Suprapubic skin (tissue), 4 donors: ENCODE data around the gene EPHA4. TPM values are rescaled to one million over a fixed set of nuclear protein-coding genes. Genes with fewer than 3 reads are reported as not detected.

Source experiments
- DNase-seq, 2 donors: peaks; one replicate each; pipeline ENCODE4 v3.0.0-alpha.2; 2019; ENCODE audit warnings: low spot score in 2 of 2
- H3K27ac ChIP-seq: fragments of 200-600 bp; sonication (generic); one replicate; pipeline ENCODE4 v1.5.1; 2019
- H3K27me3 ChIP-seq: fragments of 200-600 bp; sonication (generic); one replicate; pipeline ENCODE4 v1.5.1; 2019
- H3K36me3 ChIP-seq: fragments of 200-600 bp; sonication (generic); one replicate; pipeline ENCODE4 v1.5.1; 2019
- H3K4me1 ChIP-seq: fragments of 200-600 bp; sonication (generic); one replicate; pipeline ENCODE4 v1.5.1; 2019
- H3K4me3 ChIP-seq: fragments of 200-600 bp; sonication (generic); one replicate; pipeline ENCODE4 v1.5.1; 2019; ENCODE audit warnings: mild to moderate bottlenecking
- H3K9me3 ChIP-seq: fragments of 200-600 bp; sonication (generic); one replicate; pipeline ENCODE4 v1.5.1; 2019
- CTCF ChIP-seq, 2 donors: fragments of 200-600 bp in 1 of 2; fragments of 450-650 bp in 1 of 2; sonication (generic) in 1 of 2; IDR thresholded peaks; one replicate each; pipeline ENCODE4 v1.5.1; 2016 to 2019; ENCODE audit warnings: antibody characterized with exemption in 2 of 2, mild to moderate bottlenecking in 1 of 2, moderate library complexity in 1 of 2
- EP300 ChIP-seq: sonication (generic); formaldehyde crosslinking; IDR thresholded peaks from one replicate; pipeline ENCODE4 v1.6.1; 2017; ENCODE audit warnings: antibody characterized with exemption
- POLR2A ChIP-seq, 2 donors: fragments of 450-650 bp; IDR thresholded peaks; one replicate each; pipeline ENCODE4 v1.6.1; 2017; ENCODE audit warnings: antibody characterized with exemption in 2 of 2, mild to moderate bottlenecking in 2 of 2, moderate library complexity in 2 of 2
- POLR2AphosphoS5 ChIP-seq, 3 donors: sonication (generic); formaldehyde crosslinking; IDR thresholded peaks; one replicate each; pipeline ENCODE4 v1.6.1; 2017; ENCODE audit warnings: antibody characterized with exemption in 3 of 3
- WGBS: methylation state at CpG from one replicate; pipeline ENCODE4 v1.1.5; 2018; 5-methylcytosine and 5-hydroxymethylcytosine counted together
- total RNA-seq, 4 donors: library from RNA; depleted of rRNA; stranded (reverse); fragments of >200 nt; gene quantifications; one replicate each; pipeline ENCODE4 v1.1.0, GENCODE V29; 2016

EPHA4 gene
- total RNA-seq, 4 donors from 2014 or later = 49.9 to 70.6 (median 67.8) TPM

- 71% methylated on average over 2 of the region's 2 CpGs for WGBS
- H3K4me1 ChIP-seq = no peaks in the 10 kb centered on the region
- no peaks in the 10 kb centered on the region for H3K9me3 ChIP-seq
- H3K4me3 ChIP-seq = no peak overlapping the region
- H3K27ac ChIP-seq = no peak overlapping the region
- DNase-seq = no peak
- no peaks in the 10 kb centered on the region for H3K36me3 ChIP-seq
- TF ChIP-seq POLR2A (IDR thresholded peaks at IDR 0.05) (no peak), EP300 (no peak), CTCF (IDR thresholded peaks at IDR 0.05) (no peak), POLR2AphosphoS5 (IDR thresholded peaks at IDR 0.05) (no peak)
- no peaks in the 10 kb centered on the region for H3K27me3 ChIP-seq
Observed at GRCh38 chr2:221377066-221377465, 195.0 kb downstream of the EPHA4 start.

DNA sequence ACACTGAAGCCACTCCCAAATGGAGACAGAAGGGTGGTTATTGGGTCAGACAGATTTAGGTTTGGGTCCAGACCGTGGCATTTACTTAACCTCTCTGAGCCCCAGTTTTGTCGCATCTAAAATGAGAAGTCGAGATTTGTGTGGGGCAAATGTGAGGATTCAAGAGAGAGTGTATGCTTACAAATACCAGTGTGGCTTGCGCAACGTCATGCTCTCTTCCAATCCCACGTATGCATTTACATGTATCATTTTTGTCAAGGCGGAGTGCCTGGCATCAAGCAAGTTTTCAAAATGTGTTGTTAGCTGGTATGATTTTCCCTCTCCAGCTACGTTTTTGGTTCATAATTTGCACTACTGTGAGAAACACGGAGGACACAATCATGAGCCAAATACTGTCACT is 197.9 kb downstream of the EPHA4 start:
- no peak for TF ChIP-seq POLR2AphosphoS5 (IDR thresholded peaks at IDR 0.05)
- TF ChIP-seq CTCF (IDR thresholded peaks at IDR 0.05) = no peak
- no peak for TF ChIP-seq EP300
- TF ChIP-seq POLR2A (IDR thresholded peaks at IDR 0.05) = no peak
- H3K36me3 ChIP-seq = no peaks in the 10 kb centered on the region
- H3K4me3 ChIP-seq = no peak overlapping the region
- WGBS = 93% methylated on average over 9 of the region's 9 CpGs
- no peak for DNase-seq
- no peak overlapping the region for H3K27ac ChIP-seq
- H3K27me3 ChIP-seq = peaks cover 7% of the 10 kb centered on the region
- H3K4me1 ChIP-seq = peaks cover 4% of the 10 kb centered on the region
- no peaks in the 10 kb centered on the region for H3K9me3 ChIP-seq

DNA sequence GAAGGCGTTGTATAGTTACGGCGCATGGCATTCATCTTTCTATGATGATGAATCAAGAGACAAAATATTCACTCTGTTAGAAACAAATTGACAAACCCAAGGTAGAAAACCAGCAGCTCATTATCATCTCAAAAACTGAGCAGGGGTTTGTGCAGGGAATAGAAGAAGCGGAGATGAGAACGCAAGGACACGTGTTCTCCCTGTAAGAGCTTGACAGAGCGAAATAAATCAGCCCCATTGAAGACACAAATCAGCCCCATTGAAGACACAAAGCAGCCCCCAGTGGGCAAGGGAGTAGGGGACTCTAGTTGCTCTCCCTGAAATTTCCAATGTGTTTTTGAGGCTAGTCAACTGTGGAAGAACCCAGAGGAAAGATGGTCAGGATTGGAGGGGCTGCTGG is 199.2 kb downstream of the EPHA4 start:
- H3K27ac ChIP-seq = no peak overlapping the region
- peaks cover 4% of the 10 kb centered on the region for H3K4me1 ChIP-seq
- no peak for TF ChIP-seq POLR2AphosphoS5 (IDR thresholded peaks at IDR 0.05)
- TF ChIP-seq POLR2A (IDR thresholded peaks at IDR 0.05) = no peak
- no peak for TF ChIP-seq EP300
- DNase-seq = no peak
- H3K27me3 ChIP-seq = peaks cover 7% of the 10 kb centered on the region
- no peaks in the 10 kb centered on the region for H3K9me3 ChIP-seq
- 83% methylated on average over 7 of the region's 7 CpGs for WGBS
- no peaks in the 10 kb centered on the region for H3K36me3 ChIP-seq
- H3K4me3 ChIP-seq = no peak overlapping the region

DNA sequence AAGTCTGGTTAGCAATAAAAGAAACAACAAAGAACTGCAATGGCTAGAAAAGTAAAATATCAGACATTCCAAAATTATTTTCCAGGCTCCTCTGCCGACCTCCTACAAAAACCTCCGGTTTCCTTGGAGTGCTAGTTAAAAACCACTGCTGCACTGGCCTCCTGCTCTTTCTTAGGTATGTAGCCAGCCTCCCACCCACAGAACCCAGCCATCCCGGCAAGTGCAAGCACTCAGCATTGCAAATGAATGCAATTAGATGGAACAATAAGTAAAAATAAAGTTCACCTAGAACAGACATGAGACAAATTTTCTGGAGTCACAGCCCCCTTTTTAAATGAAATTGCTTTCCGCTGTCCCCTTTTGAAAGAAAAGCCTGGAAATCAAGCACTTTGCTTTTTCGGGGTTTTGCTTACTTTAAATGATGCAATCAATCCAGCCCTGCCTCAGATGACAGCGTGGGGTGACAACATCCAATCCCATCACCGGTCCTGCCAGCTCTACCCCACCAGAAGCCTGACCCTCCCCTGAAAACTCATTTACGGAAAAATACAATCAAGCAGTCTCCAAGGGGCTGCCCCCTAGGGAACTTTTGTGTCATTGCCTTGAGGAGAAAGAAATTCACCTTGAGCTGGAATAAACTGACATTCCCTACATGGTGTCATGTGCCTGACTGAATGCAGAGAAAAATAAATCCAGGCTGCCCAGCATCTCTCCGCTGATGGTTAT is 199.8 kb downstream of the EPHA4 start:
- TF ChIP-seq POLR2A (IDR thresholded peaks at IDR 0.05) (no peak), EP300 (no peak), CTCF (IDR thresholded peaks at IDR 0.05) (no peak), POLR2AphosphoS5 (IDR thresholded peaks at IDR 0.05) (no peak)
- H3K27ac ChIP-seq = no peak overlapping the region
- no peaks in the 10 kb centered on the region for H3K9me3 ChIP-seq
- no peak for DNase-seq
- peaks cover 7% of the 10 kb centered on the region for H3K27me3 ChIP-seq
- WGBS = 58% methylated on average over 9 of the region's 9 CpGs
- peaks cover 4% of the 10 kb centered on the region for H3K4me1 ChIP-seq
- no peak overlapping the region for H3K4me3 ChIP-seq
- no peaks in the 10 kb centered on the region for H3K36me3 ChIP-seq

DNA sequence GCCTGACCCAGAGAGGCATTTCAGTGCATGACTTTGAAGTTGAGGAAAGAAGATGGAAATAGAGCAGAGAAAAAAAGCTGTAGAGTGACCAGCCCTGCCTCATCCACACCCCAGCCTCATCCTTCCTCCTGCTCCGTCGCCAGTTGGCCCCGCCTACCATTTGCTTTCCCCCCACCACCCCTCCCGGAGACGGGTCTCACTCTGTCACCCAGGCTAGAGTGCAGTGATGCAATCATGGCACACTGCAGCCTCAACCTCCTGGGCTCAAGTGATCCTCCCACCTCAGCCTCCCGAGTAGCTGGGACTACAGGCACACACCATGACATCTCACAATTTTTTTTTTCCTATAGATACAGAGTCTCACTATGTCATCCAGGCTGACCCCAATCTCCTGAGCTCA is 200.8 kb downstream of the EPHA4 start:
- no peak for DNase-seq
- H3K9me3 ChIP-seq = no peaks in the 10 kb centered on the region
- no peaks in the 10 kb centered on the region for H3K36me3 ChIP-seq
- TF ChIP-seq POLR2A (IDR thresholded peaks at IDR 0.05) = no peak
- TF ChIP-seq POLR2AphosphoS5 (IDR thresholded peaks at IDR 0.05) = no peak
- no peak for TF ChIP-seq EP300
- TF ChIP-seq CTCF (IDR thresholded peaks at IDR 0.05) = no peak
- WGBS = 75% methylated on average over 6 of the region's 6 CpGs
- no peak overlapping the region for H3K27ac ChIP-seq
- peaks cover 4% of the 10 kb centered on the region for H3K4me1 ChIP-seq
- H3K27me3 ChIP-seq = peaks cover 7% of the 10 kb centered on the region
- no peak overlapping the region for H3K4me3 ChIP-seq
